ENCODE measurements around the gene ELL2.
A peak's percentile ranks its signal among the peaks of the same experiment; 100 is the strongest.
"Not testable (repeated sequence)": the region's sequence is repeated elsewhere in the genome, so short reads cannot be mapped to it uniquely, and the experiment has no call there.

ELL2 gene

DNA sequence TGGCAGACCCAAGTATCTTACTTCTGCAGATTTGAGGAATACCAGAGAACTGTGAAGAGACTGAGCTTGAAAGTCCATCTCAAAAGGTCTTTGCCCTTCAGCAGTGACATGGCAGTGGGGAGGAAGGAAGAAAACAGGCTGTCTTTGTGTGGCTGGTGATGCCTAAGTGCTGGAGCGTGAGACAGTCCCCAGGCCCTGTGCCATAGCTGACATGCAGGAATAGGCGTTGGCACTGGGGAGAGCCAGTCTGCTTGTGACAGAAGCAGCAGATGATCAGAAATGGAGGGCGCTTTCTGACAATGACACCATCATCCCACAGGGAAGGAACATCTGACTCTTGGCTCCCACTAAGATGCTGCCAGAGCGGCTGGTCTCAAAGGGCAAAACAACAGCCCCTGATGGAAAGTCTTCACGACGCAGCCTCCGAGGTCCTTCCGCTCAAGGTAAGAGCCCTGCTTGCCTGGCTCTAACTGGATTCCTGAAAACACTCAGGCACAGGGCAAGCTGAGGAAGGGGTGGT, 123.6 kb downstream of the ELL2 start:
- peak; percentile 74 for DNase-seq (ENCODE audit: low spot score)

GRCh38 chr5:95837492-95837891, 124.2 kb downstream of the ELL2 start:
- DNase-seq (ENCODE audit: low spot score), result no peak

- DNase-seq (ENCODE audit: low spot score), result not testable (repeated sequence)
Observed at GRCh38 chr5:95836971-95837370, 124.7 kb downstream of the ELL2 start.

GRCh38 chr5:95836544-95836943, 125.1 kb downstream of the ELL2 start:
- no peak for DNase-seq (ENCODE audit: low spot score)

- DNase-seq (ENCODE audit: low spot score), result no peak
Observed at GRCh38 chr5:95835682-95836385, 125.8 kb downstream of the ELL2 start.
